Brain microvascular endothelial cell (primary cell): ENCODE data around the gene DPH3.

Source experiments
- DNase-seq: peaks from one replicate; pipeline ENCODE4 v3.0.0-alpha.2; 2020
- H3K27ac ChIP-seq: fragments of 250-450 bp; sonication (Bioruptor Pico); 2 replicates; pipeline ENCODE4 v1.5.1; 2020; ENCODE audit warnings: mild to moderate bottlenecking, moderate library complexity
- H3K27me3 ChIP-seq: fragments of 250-450 bp; sonication (Bioruptor Pico); replicated peaks from 2 replicates; pipeline ENCODE4 v1.5.1; 2020; ENCODE audit warnings: mild to moderate bottlenecking
- H3K36me3 ChIP-seq: fragments of 250-450 bp; sonication (Bioruptor Pico); replicated peaks from 2 replicates; pipeline ENCODE4 v1.5.1; 2020; ENCODE audit warnings: mild to moderate bottlenecking
- H3K4me3 ChIP-seq: 2 replicates; pipeline ENCODE4 v1.5.1; 2011; ENCODE audit warnings: low read depth, mild to moderate bottlenecking, control low read depth, low read length, moderate library complexity
- CTCF ChIP-seq: IDR thresholded peaks from 2 replicates; pipeline ENCODE4 v1.5.1; 2011; ENCODE audit warnings: low read depth, mild to moderate bottlenecking, moderate library complexity, low read length, control low read depth, inconsistent platforms; ENCODE audit errors: missing control alignments
- in situ Hi-C: cut with HindIII; loops from 2 replicates; pipeline ENCODE4 v1.10.0; 2017; ENCODE audit warnings: low sequenced_read_pairs, low pct_ligation_motif_present

The DPH3 gene

DNA sequence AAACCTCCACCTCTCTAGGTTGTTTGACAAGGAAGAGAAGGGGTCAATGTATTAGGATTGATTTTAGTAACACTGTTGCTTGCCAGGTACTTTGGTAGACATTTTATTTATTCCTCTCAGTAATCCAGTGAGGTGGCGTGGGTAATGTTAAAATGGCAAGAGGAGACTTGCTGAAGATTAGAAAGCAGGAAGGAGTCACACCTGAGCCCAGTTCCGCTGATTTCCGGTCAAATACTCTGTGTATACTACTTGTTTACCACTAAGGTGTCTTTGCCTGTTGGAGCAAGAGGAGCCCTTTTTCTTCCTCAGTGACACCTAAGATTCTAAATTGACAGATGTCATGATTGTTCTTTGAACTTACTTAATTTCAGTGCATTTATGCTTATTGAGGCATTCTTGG, 2.0 kb upstream of the DPH3 start:
- in situ Hi-C loops: no loop called here
- peaks cover 8% of the 10 kb centered on the region for H3K36me3 ChIP-seq
- no peak for DNase-seq
- H3K27ac ChIP-seq: no peak overlapping the region
- no peak for TF ChIP-seq CTCF
- H3K4me3 ChIP-seq: no peak overlapping the region
- no peaks in the 10 kb centered on the region for H3K27me3 ChIP-seq

DNA sequence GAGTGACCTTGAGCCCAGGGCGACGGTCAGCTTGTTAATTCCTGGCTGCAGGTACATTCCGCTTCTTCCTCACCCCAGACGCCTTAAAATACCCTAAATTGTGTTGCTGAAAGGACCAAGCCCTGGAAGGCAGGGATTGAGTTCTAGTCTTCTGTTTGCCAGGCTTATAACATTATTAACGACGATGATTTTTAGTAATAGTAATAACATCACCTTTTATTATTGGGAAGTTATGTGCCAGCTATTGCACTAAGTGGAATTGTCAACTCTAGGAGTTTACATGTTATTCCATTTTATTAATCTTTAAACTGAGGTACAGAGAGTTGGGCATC, 678 bp upstream of the DPH3 start:
- in situ Hi-C loops: no loop called here
- no peak for TF ChIP-seq CTCF

GRCh38 chr3:16264174-16264707, 502 bp downstream of the DPH3 start:
- Histone ChIP-seq H3K36me3 (peaks cover 6% of the 10 kb centered on the region), H3K27ac (peak overlapping the region; percentile 85), H3K27me3 (no peaks in the 10 kb centered on the region), H3K4me3 (peak overlapping the region; percentile 94)
- DNase-seq: no peak
- no peak for TF ChIP-seq CTCF
- in situ Hi-C loops: no loop called here

More for the DNA sequence above, 678 bp upstream of the DPH3 start:
- no peak for DNase-seq
- no peaks in the 10 kb centered on the region for H3K27me3 ChIP-seq
- H3K27ac ChIP-seq: peak overlapping the region; percentile 61
- H3K4me3 ChIP-seq: peak overlapping the region; percentile 94
- H3K36me3 ChIP-seq: peaks cover 5% of the 10 kb centered on the region

DNA sequence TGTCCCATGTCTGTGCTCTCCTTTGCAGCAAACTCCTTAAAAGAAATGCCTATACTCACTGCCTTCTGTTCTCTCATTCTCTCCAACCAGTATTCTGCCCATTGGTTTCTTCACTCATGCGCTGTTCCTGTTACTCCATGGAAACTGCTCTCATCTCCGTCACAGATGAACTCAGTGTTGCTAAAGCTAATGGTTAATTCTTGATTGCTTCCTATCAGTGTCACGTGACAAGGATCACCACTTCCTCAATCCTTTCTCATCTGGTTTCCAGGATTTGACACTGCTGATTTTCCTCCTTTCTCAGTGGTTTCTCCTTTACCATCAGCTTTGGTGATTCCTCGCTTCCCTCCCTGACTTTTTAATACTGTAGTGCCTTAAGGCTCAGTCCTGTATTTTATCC, 2.6 kb downstream of the DPH3 start:
- Histone ChIP-seq H3K27ac (no peak overlapping the region), H3K36me3 (peaks cover 6% of the 10 kb centered on the region), H3K4me3 (no peak overlapping the region), H3K27me3 (no peaks in the 10 kb centered on the region)
- TF ChIP-seq CTCF: no peak
- DNase-seq: no peak
- in situ Hi-C loops: no loop called here

DNA sequence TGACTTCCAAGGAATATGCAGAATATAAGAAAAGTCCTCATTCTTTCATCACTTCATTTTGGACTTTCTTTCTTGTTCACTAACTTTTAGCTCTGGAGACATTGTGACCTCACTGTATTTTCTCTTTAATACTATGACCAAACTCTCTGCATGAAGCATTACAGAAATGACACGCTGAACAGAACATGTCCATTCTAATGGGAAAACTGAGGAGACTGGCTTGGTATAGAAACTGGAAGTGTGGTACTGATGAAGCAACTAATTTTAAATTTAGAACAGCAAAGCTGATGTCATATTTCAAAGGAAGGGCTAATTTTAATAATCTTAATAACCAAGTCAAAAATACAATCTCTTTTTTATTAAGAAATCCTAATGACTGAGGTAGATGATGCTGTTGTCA, 4.7 kb downstream of the DPH3 start:
- in situ Hi-C loops: no loop called here
- Histone ChIP-seq H3K4me3 (no peak overlapping the region), H3K27ac (no peak overlapping the region), H3K27me3 (no peaks in the 10 kb centered on the region), H3K36me3 (peaks cover 6% of the 10 kb centered on the region)
- no peak for TF ChIP-seq CTCF
- no peak for DNase-seq

GRCh38 chr3:16258866-16259265, 5.9 kb downstream of the DPH3 start:
- H3K27ac ChIP-seq: no peak overlapping the region

More at GRCh38 chr3:16258866-16259265, 5.9 kb downstream of the DPH3 start:
- peaks cover 6% of the 10 kb centered on the region for H3K36me3 ChIP-seq
- DNase-seq: no peak
- no peak for TF ChIP-seq CTCF
- no peaks in the 10 kb centered on the region for H3K27me3 ChIP-seq
- no peak overlapping the region for H3K4me3 ChIP-seq
- in situ Hi-C loops: no loop called here
